Epidermal melanocyte (primary cell): ENCODE measurements around the gene IGLON5.

ENCODE experiments used
- DNase-seq: peaks from one replicate; pipeline ENCODE4 v3.0.0; 2011; ENCODE audit warnings: low spot score; ENCODE audit not compliant: insufficient read length

IGLON5 gene

GRCh38 chr19:51364200-51365106 is 53.0 kb downstream of the IGLON5 start:
- DNase-seq = peak; percentile 61

- DNase-seq = no peak
Observed at GRCh38 chr19:51365211-51365964, 53.9 kb downstream of the IGLON5 start.

GRCh38 chr19:51365965-51366388 is 54.5 kb downstream of the IGLON5 start, which contains the start of gene ETFB:
TSS of gene ETFB (minus strand) at chr19:51366388. CDS start at chr19:51366326, 62 bp downstream.
- no peak for DNase-seq

- peak; percentile 81 for DNase-seq
Observed at GRCh38 chr19:51366389-51367254, 55.2 kb downstream of the IGLON5 start.

GRCh38 chr19:51367255-51367564 is 55.8 kb downstream of the IGLON5 start:
- no peak for DNase-seq

- DNase-seq = peak; percentile 82
Observed at GRCh38 chr19:51367565-51368365, 56.3 kb downstream of the IGLON5 start.

GRCh38 chr19:51368366-51369282 is 57.2 kb downstream of the IGLON5 start, which contains the start of gene CLDND2:
TSS of gene CLDND2 (minus strand) at chr19:51369003. CDS start at chr19:51368577, 426 bp downstream.
- no peak for DNase-seq

- DNase-seq = no peak
Observed at GRCh38 chr19:51370230-51370629, 58.8 kb downstream of the IGLON5 start.

GRCh38 chr19:51371186-51371690 is 59.8 kb downstream of the IGLON5 start:
- DNase-seq = no peak

- DNase-seq = no peak
Observed at GRCh38 chr19:51372021-51372648, 60.7 kb downstream of the IGLON5 start.

- DNase-seq = no peak
Observed at GRCh38 chr19:51372649-51373504, 61.4 kb downstream of the IGLON5 start, which contains the start of gene NKG7. TSS of gene NKG7 (minus strand) at chr19:51372654. CDS start at chr19:51372535, 119 bp downstream.

- no peak for DNase-seq
Observed at GRCh38 chr19:51375504-51376221, 64.2 kb downstream of the IGLON5 start.

- no peak for DNase-seq
Observed at GRCh38 chr19:51377422-51377821, 66.0 kb downstream of the IGLON5 start.

- no peak for DNase-seq
Observed at GRCh38 chr19:51380379-51380778, 68.9 kb downstream of the IGLON5 start.
